Central memory CD8-positive, alpha-beta T cell (primary cell): ENCODE measurements around the gene DNAH8.

Experiments
- ATAC-seq: fragments of 150-1000 bp; cut with Tn5 transposase; replicated peaks from 2 replicates; pipeline ENCODE4 v1.10.0; 2022; ENCODE audit warnings: mild to moderate bottlenecking, moderate FRiP score, moderate number of reproducible peaks; ENCODE audit not compliant: poor library complexity, severe bottlenecking; ENCODE audit errors: extremely low read depth
- DNase-seq, 2 donors: peaks; one replicate each; pipeline ENCODE4 v3.0.0; 2021; ENCODE audit warnings: low spot score in 2 of 2
- H3K27ac Mint-ChIP-seq: one replicate; pipeline ENCODE4 v1.8.0; 2022; ENCODE audit warnings: low read depth, mild to moderate bottlenecking, moderate library complexity, mixed read lengths
- H3K27me3 Mint-ChIP-seq: one replicate; pipeline ENCODE4 v1.8.0; 2022; ENCODE audit warnings: mixed read lengths
- H3K36me3 Mint-ChIP-seq: one replicate; pipeline ENCODE4 v1.8.0; 2022; ENCODE audit warnings: mild to moderate bottlenecking, moderate library complexity, mixed read lengths; ENCODE audit not compliant: insufficient read depth
- H3K4me1 Mint-ChIP-seq: one replicate; pipeline ENCODE4 v1.8.0; 2022; ENCODE audit warnings: mixed read lengths
- H3K4me3 Mint-ChIP-seq: one replicate; pipeline ENCODE4 v1.8.0; 2022; ENCODE audit warnings: mild to moderate bottlenecking, moderate library complexity, mixed read lengths
- H3K9me3 Mint-ChIP-seq: one replicate; pipeline ENCODE4 v1.8.0; 2022; ENCODE audit warnings: mixed read lengths

The DNAH8 gene

GRCh38 chr6:39063526-39063925 is 348.4 kb downstream of the DNAH8 start:
- no peak for ATAC-seq
- H3K27ac Mint-ChIP-seq, result no peak overlapping the region
- DNase-seq, result no peak
- peaks cover 57% of the 10 kb centered on the region for H3K27me3 Mint-ChIP-seq
- no peaks in the 10 kb centered on the region for H3K4me1 Mint-ChIP-seq
- H3K9me3 Mint-ChIP-seq, result no peaks in the 10 kb centered on the region
- no peak overlapping the region for H3K4me3 Mint-ChIP-seq
- no peaks in the 10 kb centered on the region for H3K36me3 Mint-ChIP-seq

GRCh38 chr6:39065561-39065960 is 350.4 kb downstream of the DNAH8 start:
- Mint-ChIP-seq H3K9me3 (no peaks in the 10 kb centered on the region), H3K27me3 (peaks cover 48% of the 10 kb centered on the region), H3K4me1 (no peaks in the 10 kb centered on the region), H3K36me3 (no peaks in the 10 kb centered on the region), H3K4me3 (no peak overlapping the region), H3K27ac (no peak overlapping the region)
- ATAC-seq (no peak), DNase-seq (no peak)

GRCh38 chr6:39068391-39068790 is 353.3 kb downstream of the DNAH8 start:
- H3K27me3 Mint-ChIP-seq, result peaks cover 48% of the 10 kb centered on the region
- no peak overlapping the region for H3K4me3 Mint-ChIP-seq
- DNase-seq, result no peak
- no peaks in the 10 kb centered on the region for H3K4me1 Mint-ChIP-seq
- no peak overlapping the region for H3K27ac Mint-ChIP-seq
- no peaks in the 10 kb centered on the region for H3K9me3 Mint-ChIP-seq
- no peaks in the 10 kb centered on the region for H3K36me3 Mint-ChIP-seq
- ATAC-seq, result no peak

- no peaks in the 10 kb centered on the region for H3K36me3 Mint-ChIP-seq
- no peak overlapping the region for H3K27ac Mint-ChIP-seq
Observed at GRCh38 chr6:39072830-39073229, 357.7 kb downstream of the DNAH8 start.

GRCh38 chr6:39073471-39074355 is 358.6 kb downstream of the DNAH8 start:
- H3K27me3 Mint-ChIP-seq, result peaks cover 17% of the 10 kb centered on the region
- H3K4me1 Mint-ChIP-seq, result no peaks in the 10 kb centered on the region
- DNase-seq (no peak), ATAC-seq (no peak)
- no peak overlapping the region for H3K4me3 Mint-ChIP-seq
- no peaks in the 10 kb centered on the region for H3K36me3 Mint-ChIP-seq
- no peak overlapping the region for H3K27ac Mint-ChIP-seq
- no peaks in the 10 kb centered on the region for H3K9me3 Mint-ChIP-seq

More at GRCh38 chr6:39072830-39073229, 357.7 kb downstream of the DNAH8 start:
- DNase-seq (no peak), ATAC-seq (no peak)
- Mint-ChIP-seq H3K9me3 (no peaks in the 10 kb centered on the region), H3K4me1 (no peaks in the 10 kb centered on the region), H3K27me3 (peaks cover 19% of the 10 kb centered on the region), H3K4me3 (no peak overlapping the region)

GRCh38 chr6:39074486-39074885 is 359.4 kb downstream of the DNAH8 start:
- Mint-ChIP-seq H3K27ac (no peak overlapping the region), H3K27me3 (peaks cover 9% of the 10 kb centered on the region), H3K9me3 (no peaks in the 10 kb centered on the region), H3K4me3 (no peak overlapping the region), H3K4me1 (no peaks in the 10 kb centered on the region), H3K36me3 (no peaks in the 10 kb centered on the region)
- DNase-seq (no peak), ATAC-seq (no peak)

GRCh38 chr6:39075010-39075686 is 360.0 kb downstream of the DNAH8 start:
- H3K4me3 Mint-ChIP-seq, result no peak overlapping the region
- ATAC-seq, result no peak
- H3K27me3 Mint-ChIP-seq, result peaks cover 9% of the 10 kb centered on the region
- DNase-seq, result no peak
- no peak overlapping the region for H3K27ac Mint-ChIP-seq
- no peaks in the 10 kb centered on the region for H3K36me3 Mint-ChIP-seq
- H3K9me3 Mint-ChIP-seq, result no peaks in the 10 kb centered on the region
- H3K4me1 Mint-ChIP-seq, result no peaks in the 10 kb centered on the region

- Mint-ChIP-seq H3K36me3 (no peaks in the 10 kb centered on the region), H3K9me3 (no peaks in the 10 kb centered on the region), H3K4me3 (no peak overlapping the region), H3K4me1 (no peaks in the 10 kb centered on the region), H3K27ac (no peak overlapping the region), H3K27me3 (peaks cover 9% of the 10 kb centered on the region)
- no peak for ATAC-seq
- DNase-seq, result no peak
Observed at GRCh38 chr6:39075807-39076622, 360.9 kb downstream of the DNAH8 start.

- H3K27ac Mint-ChIP-seq, result no peak overlapping the region
- no peaks in the 10 kb centered on the region for H3K9me3 Mint-ChIP-seq
- ATAC-seq (no peak), DNase-seq (no peak)
- H3K4me1 Mint-ChIP-seq, result no peaks in the 10 kb centered on the region
- H3K36me3 Mint-ChIP-seq, result no peaks in the 10 kb centered on the region
- H3K4me3 Mint-ChIP-seq, result no peak overlapping the region
- peaks cover under 1% of the 10 kb centered on the region for H3K27me3 Mint-ChIP-seq
Observed at GRCh38 chr6:39076623-39077535, 361.8 kb downstream of the DNAH8 start.

GRCh38 chr6:39077882-39078594 is 362.9 kb downstream of the DNAH8 start:
- H3K4me3 Mint-ChIP-seq, result no peak overlapping the region
- DNase-seq, result no peak
- no peaks in the 10 kb centered on the region for H3K4me1 Mint-ChIP-seq
- no peaks in the 10 kb centered on the region for H3K36me3 Mint-ChIP-seq
- no peak for ATAC-seq
- H3K9me3 Mint-ChIP-seq, result no peaks in the 10 kb centered on the region
- no peaks in the 10 kb centered on the region for H3K27me3 Mint-ChIP-seq
- no peak overlapping the region for H3K27ac Mint-ChIP-seq

- no peaks in the 10 kb centered on the region for H3K36me3 Mint-ChIP-seq
- H3K4me3 Mint-ChIP-seq, result no peak overlapping the region
- no peak overlapping the region for H3K27ac Mint-ChIP-seq
- no peaks in the 10 kb centered on the region for H3K4me1 Mint-ChIP-seq
- H3K27me3 Mint-ChIP-seq, result no peaks in the 10 kb centered on the region
- no peaks in the 10 kb centered on the region for H3K9me3 Mint-ChIP-seq
- DNase-seq, result no peak
- ATAC-seq, result no peak
Observed at GRCh38 chr6:39078695-39079094, 363.6 kb downstream of the DNAH8 start.
